Esophagus squamous epithelium (tissue), 4 donors: ENCODE data around the gene SCAMP2.

Experiments used
- POLR2A ChIP-seq, 4 donors: fragments of 450-650 bp; IDR thresholded peaks; one replicate each; pipeline ENCODE4 v1.6.1; 2017; ENCODE audit warnings: antibody characterized with exemption in 4 of 4, mild to moderate bottlenecking in 4 of 4, moderate library complexity in 3 of 4
- TF ChIP-seq, protein P1 (sequence below), 6 experiments: fragments of 450-650 bp in 4 of 6; fragments of 200-600 bp in 2 of 6; sonication (generic) in 2 of 6; IDR thresholded peaks; one replicate each; pipeline ENCODE4 v1.5.1; 2016 to 2019; ENCODE audit warnings: antibody characterized with exemption in 6 of 6, mild to moderate bottlenecking in 4 of 6, moderate library complexity in 4 of 6

- TF ChIP-seq, protein P1, sequence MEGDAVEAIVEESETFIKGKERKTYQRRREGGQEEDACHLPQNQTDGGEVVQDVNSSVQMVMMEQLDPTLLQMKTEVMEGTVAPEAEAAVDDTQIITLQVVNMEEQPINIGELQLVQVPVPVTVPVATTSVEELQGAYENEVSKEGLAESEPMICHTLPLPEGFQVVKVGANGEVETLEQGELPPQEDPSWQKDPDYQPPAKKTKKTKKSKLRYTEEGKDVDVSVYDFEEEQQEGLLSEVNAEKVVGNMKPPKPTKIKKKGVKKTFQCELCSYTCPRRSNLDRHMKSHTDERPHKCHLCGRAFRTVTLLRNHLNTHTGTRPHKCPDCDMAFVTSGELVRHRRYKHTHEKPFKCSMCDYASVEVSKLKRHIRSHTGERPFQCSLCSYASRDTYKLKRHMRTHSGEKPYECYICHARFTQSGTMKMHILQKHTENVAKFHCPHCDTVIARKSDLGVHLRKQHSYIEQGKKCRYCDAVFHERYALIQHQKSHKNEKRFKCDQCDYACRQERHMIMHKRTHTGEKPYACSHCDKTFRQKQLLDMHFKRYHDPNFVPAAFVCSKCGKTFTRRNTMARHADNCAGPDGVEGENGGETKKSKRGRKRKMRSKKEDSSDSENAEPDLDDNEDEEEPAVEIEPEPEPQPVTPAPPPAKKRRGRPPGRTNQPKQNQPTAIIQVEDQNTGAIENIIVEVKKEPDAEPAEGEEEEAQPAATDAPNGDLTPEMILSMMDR (IDR thresholded peaks at IDR 0.05): peak in 2 of 6 experiments; percentile 3 to 4
- TF ChIP-seq POLR2A (IDR thresholded peaks at IDR 0.05): no peak
Observed at GRCh38 chr15:74843445-74843828, 29.7 kb downstream of the SCAMP2 start.
